CD14-positive monocyte (primary cell): Measurements from ENCODE around the gene E2F4. TPM values are rescaled to one million over a fixed set of nuclear protein-coding genes. Genes with fewer than 3 reads are reported as not detected.

Experiments used
- DNase-seq, 3 donors: peaks; one replicate each; pipeline ENCODE4 v3.0.0-alpha.2; 2011 to 2022
- H2AFZ ChIP-seq: 2 replicates; pipeline ENCODE4 v1.6.0; 2012; ENCODE audit warnings: mild to moderate bottlenecking, low read depth, low read length, inconsistent platforms; ENCODE audit not compliant: insufficient read depth, poor library complexity, severe bottlenecking
- H3K27ac ChIP-seq, 2 donors: 1 replicate in 1 of 2; 2 replicates in 1 of 2; pipeline ENCODE4 v1.5.1; 2012 to 2013; ENCODE audit warnings: low read length in 2 of 2, control low read depth in 1 of 2, inconsistent platforms in 1 of 2, low read depth in 1 of 2, mild to moderate bottlenecking in 1 of 2
- H3K27me3 ChIP-seq, 2 donors: one replicate each; pipeline versions ENCODE4 v1.6.0 to v1.6.1; 2011 to 2013; ENCODE audit warnings: low read length in 2 of 2; ENCODE audit not compliant: control insufficient read depth in 2 of 2, insufficient read depth in 2 of 2
- H3K36me3 ChIP-seq, 2 donors: replicated peaks in 1 of 2; 1 replicate in 1 of 2; 2 replicates in 1 of 2; pipeline versions ENCODE4 v1.5.1 to v1.6.1; 2012 to 2013; ENCODE audit warnings: low read length in 2 of 2, control low read depth in 1 of 2, inconsistent platforms in 1 of 2, mild to moderate bottlenecking in 1 of 2; ENCODE audit not compliant: insufficient read depth in 2 of 2, control insufficient read depth in 1 of 2
- H3K4me1 ChIP-seq, 2 donors: 1 replicate in 1 of 2; 2 replicates in 1 of 2; pipeline versions ENCODE4 v1.5.1 to v1.6.1; 2012 to 2013; ENCODE audit warnings: low read length in 2 of 2, control low read depth in 1 of 2, inconsistent platforms in 1 of 2, mild to moderate bottlenecking in 1 of 2, moderate library complexity in 1 of 2; ENCODE audit not compliant: insufficient read depth in 2 of 2, control insufficient read depth in 1 of 2
- H3K4me2 ChIP-seq: replicated peaks from 2 replicates; pipeline ENCODE3; 2012; ENCODE audit warnings: low read length, moderate library complexity, mild to moderate bottlenecking; ENCODE audit not compliant: poor library complexity, severe bottlenecking; ENCODE audit errors: extremely low read depth
- H3K4me3 ChIP-seq, 3 experiments: fragments of 200-600 bp in 1 of 3; sonication (generic) in 1 of 3; replicated peaks in 1 of 3; 1 replicate in 2 of 3; 2 replicates in 1 of 3; pipeline ENCODE4 v1.5.1; 2011 to 2013; ENCODE audit warnings: low read length in 3 of 3, mild to moderate bottlenecking in 3 of 3, control low read depth in 2 of 3, low read depth in 2 of 3, inconsistent platforms in 1 of 3, moderate library complexity in 1 of 3
- H3K79me2 ChIP-seq: 2 replicates; pipeline ENCODE4 v1.6.0; 2012; ENCODE audit warnings: mild to moderate bottlenecking, control low read depth, inconsistent platforms, low read length, moderate library complexity; ENCODE audit not compliant: insufficient read depth
- H3K9ac ChIP-seq: 2 replicates; pipeline ENCODE4 v1.6.0; 2017; ENCODE audit warnings: low read length, mild to moderate bottlenecking; ENCODE audit not compliant: insufficient read depth, poor library complexity, severe bottlenecking
- H3K9me3 ChIP-seq, 2 donors: replicated peaks in 1 of 2; 1 replicate in 1 of 2; 2 replicates in 1 of 2; pipeline versions ENCODE4 v1.5.1 to v1.6.1; 2012 to 2013; ENCODE audit warnings: low read length in 2 of 2, control low read depth in 1 of 2; ENCODE audit not compliant: control insufficient read depth in 1 of 2, insufficient read depth in 1 of 2
- H4K20me1 ChIP-seq: 2 replicates; pipeline ENCODE4 v1.6.0; 2012; ENCODE audit warnings: mild to moderate bottlenecking, low read length, control low read depth, moderate library complexity; ENCODE audit not compliant: insufficient read depth
- H3K27ac Mint-ChIP-seq, 7 donors: one replicate each; pipeline ENCODE4 v1.8.0; 2020; ENCODE audit warnings: mild to moderate bottlenecking in 7 of 7, mixed read lengths in 7 of 7, moderate library complexity in 6 of 7, inconsistent platforms in 2 of 7
- H3K27me3 Mint-ChIP-seq, 3 donors: one replicate each; pipeline ENCODE4 v1.8.0; 2021 to 2022; ENCODE audit warnings: low read depth in 3 of 3, mild to moderate bottlenecking in 3 of 3, mixed read lengths in 3 of 3, moderate library complexity in 3 of 3, inconsistent platforms in 1 of 3
- H3K36me3 Mint-ChIP-seq, 2 donors: one replicate each; pipeline ENCODE4 v1.8.0; 2020; ENCODE audit warnings: mixed read lengths in 2 of 2, inconsistent platforms in 1 of 2, mild to moderate bottlenecking in 1 of 2
- H3K4me1 Mint-ChIP-seq: one replicate; pipeline ENCODE4 v1.8.0; 2020; ENCODE audit warnings: mild to moderate bottlenecking, mixed read lengths
- H3K4me3 Mint-ChIP-seq, 2 donors: one replicate each; pipeline ENCODE4 v1.8.0; 2020; ENCODE audit warnings: mild to moderate bottlenecking in 2 of 2, mixed read lengths in 2 of 2, moderate library complexity in 1 of 2
- H3K9me3 Mint-ChIP-seq, 7 donors: one replicate each; pipeline ENCODE4 v1.8.0; 2020 to 2022; ENCODE audit warnings: mixed read lengths in 7 of 7, mild to moderate bottlenecking in 6 of 7, moderate library complexity in 6 of 7, inconsistent platforms in 2 of 7
- WGBS: methylation state at CpG from one replicate; pipeline ENCODE4 v1.1.5; 2013; ENCODE audit warnings: missing lambda C conversion rate; ENCODE audit not compliant: insufficient coverage; 5-methylcytosine and 5-hydroxymethylcytosine counted together
- intact Hi-C, 2 donors: fragments of 100-400 bp; cut with micrococcal nuclease; formaldehyde crosslinking; loops; one replicate each; pipeline versions ENCODE4 v1.15.0 to v1.15.1; 2023
- polyA plus RNA-seq, 3 donors: library from polyadenylated mRNA; depleted of rRNA in 1 of 3; unstranded in 2 of 3; stranded (reverse) in 1 of 3; fragments of 300-500 nt in 2 of 3; fragments of >200 nt in 1 of 3; fragmentation: Illumina TruSeq in 2 of 3; gene quantifications; 1 replicate in 2 of 3; 2 replicates in 1 of 3; pipeline ENCODE4 v1.2.3, GENCODE V29; 2012 to 2021
- TF ChIP-seq, protein P1 (sequence below): fragments of 200-600 bp; IDR thresholded peaks from one replicate; pipeline ENCODE4 v1.8.0; 2022; ENCODE audit warnings: antibody characterized with exemption, mild to moderate bottlenecking

The E2F4 gene
- polyA plus RNA-seq, 3 donors, result 53.1 to 191 (median 61.5) TPM

DNA sequence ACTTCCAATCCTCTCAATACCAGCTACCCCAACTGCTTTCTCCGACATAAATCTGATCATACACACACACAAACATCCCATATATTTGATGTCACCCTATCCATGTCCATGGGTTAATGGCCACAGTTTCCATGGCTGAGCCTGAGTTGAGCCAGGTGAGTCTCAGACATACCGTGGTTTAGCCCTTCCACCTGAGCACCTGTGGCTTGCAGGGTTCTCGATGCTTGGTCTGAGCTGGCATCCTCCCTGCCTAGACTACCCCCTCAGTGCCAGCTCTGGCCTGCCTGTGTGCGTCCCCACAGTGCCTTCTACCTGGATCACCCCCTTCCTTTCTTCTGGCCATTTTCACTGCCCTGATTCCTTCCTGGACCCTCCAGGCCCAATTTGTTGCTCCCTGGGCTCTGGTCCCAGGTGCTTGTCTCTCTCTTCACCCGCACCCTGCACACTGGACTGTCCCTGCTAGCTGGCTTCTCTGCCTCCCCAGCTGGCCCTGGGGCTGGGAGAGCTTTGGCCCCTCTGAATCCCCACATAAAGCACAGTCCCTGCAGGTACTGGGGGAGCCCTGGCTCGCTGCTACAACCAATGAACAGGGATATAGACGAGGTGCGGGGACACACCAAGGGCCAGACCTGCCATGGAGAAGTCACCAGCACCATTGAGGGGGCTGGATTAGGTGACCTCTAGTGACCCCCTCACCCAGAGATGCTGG, 14.3 kb downstream of the E2F4 start:
- Mint-ChIP-seq H3K4me1 (no peaks in the 10 kb centered on the region), H3K27ac (peak overlapping the region in 1 of 7 donors; percentile 42), H3K9me3 (peaks cover 0 to 2% (median 0%) of the 10 kb centered on the region in 7 donors), H3K4me3 (no peak overlapping the region), H3K27me3 (peaks cover 0 to 6% (median 3%) of the 10 kb centered on the region in 3 donors), H3K36me3 (peaks cover 30 to 53% of the 10 kb centered on the region in 2 donors)
- H3K27me3 ChIP-seq, result no peaks in the 10 kb centered on the region
- no peak overlapping the region for H3K9ac ChIP-seq
- H3K4me1 ChIP-seq, result no peaks in the 10 kb centered on the region
- no peak overlapping the region for H2AFZ ChIP-seq
- DNase-seq, result no peak
- H3K79me2 ChIP-seq, result no peaks in the 10 kb centered on the region
- peaks cover 3% of the 10 kb centered on the region for H4K20me1 ChIP-seq
- intact Hi-C loops, result no loop called here
- peaks cover 33 to 47% of the 10 kb centered on the region in 2 donors for H3K36me3 ChIP-seq
- H3K9me3 ChIP-seq, result no peaks in the 10 kb centered on the region
- no peak overlapping the region for H3K27ac ChIP-seq
- H3K4me3 ChIP-seq, result no peak overlapping the region
- no peak overlapping the region for H3K4me2 ChIP-seq
- TF ChIP-seq, protein P1, sequence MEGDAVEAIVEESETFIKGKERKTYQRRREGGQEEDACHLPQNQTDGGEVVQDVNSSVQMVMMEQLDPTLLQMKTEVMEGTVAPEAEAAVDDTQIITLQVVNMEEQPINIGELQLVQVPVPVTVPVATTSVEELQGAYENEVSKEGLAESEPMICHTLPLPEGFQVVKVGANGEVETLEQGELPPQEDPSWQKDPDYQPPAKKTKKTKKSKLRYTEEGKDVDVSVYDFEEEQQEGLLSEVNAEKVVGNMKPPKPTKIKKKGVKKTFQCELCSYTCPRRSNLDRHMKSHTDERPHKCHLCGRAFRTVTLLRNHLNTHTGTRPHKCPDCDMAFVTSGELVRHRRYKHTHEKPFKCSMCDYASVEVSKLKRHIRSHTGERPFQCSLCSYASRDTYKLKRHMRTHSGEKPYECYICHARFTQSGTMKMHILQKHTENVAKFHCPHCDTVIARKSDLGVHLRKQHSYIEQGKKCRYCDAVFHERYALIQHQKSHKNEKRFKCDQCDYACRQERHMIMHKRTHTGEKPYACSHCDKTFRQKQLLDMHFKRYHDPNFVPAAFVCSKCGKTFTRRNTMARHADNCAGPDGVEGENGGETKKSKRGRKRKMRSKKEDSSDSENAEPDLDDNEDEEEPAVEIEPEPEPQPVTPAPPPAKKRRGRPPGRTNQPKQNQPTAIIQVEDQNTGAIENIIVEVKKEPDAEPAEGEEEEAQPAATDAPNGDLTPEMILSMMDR, result no peak
- WGBS, result over 99% methylated on average over 8 of the region's 8 CpGs

DNA sequence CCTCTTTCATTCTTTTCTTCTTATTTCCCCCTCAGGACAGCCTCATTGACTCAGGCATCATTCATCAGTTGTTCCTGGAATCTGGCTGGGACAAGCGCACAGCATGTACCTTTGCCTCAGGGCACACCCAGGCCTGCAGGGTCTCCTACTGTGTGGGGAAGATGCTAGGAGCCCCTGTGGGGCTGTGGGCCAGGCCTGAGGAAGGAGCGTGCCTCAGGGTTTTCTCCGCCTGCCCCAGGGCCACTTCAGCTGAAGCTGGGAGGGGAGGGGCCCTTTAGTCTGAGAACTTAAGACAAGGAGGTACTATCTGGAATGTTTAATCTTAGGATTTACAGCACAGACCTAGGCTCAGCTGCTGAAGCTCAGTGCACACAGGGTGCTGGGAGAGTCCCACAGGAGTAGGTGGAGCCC, 14.9 kb downstream of the E2F4 start:
- no peaks in the 10 kb centered on the region for H3K9me3 ChIP-seq
- H3K4me3 ChIP-seq, result no peak overlapping the region
- no peak overlapping the region for H3K4me2 ChIP-seq
- TF ChIP-seq, protein P1, result no peak
- peaks cover 0 to 6% (median 5%) of the 10 kb centered on the region in 3 donors for H3K27me3 Mint-ChIP-seq
- H2AFZ ChIP-seq, result no peak overlapping the region
- H3K4me3 Mint-ChIP-seq, result no peak overlapping the region
- no peaks in the 10 kb centered on the region for H3K4me1 Mint-ChIP-seq
- peaks cover 0 to 2% (median 0%) of the 10 kb centered on the region in 7 donors for H3K9me3 Mint-ChIP-seq
- H3K36me3 ChIP-seq, result peaks cover 28 to 41% of the 10 kb centered on the region in 2 donors
- no peaks in the 10 kb centered on the region for H3K79me2 ChIP-seq
- H3K27ac ChIP-seq, result no peak overlapping the region
- H3K27me3 ChIP-seq, result no peaks in the 10 kb centered on the region
- intact Hi-C loops, result no loop called here
- peak overlapping the region in 1 of 7 donors; percentile 13 for H3K27ac Mint-ChIP-seq
- no peak for DNase-seq
- H3K4me1 ChIP-seq, result no peaks in the 10 kb centered on the region
- H4K20me1 ChIP-seq, result peaks cover 3% of the 10 kb centered on the region
- H3K36me3 Mint-ChIP-seq, result peaks cover 25 to 48% of the 10 kb centered on the region in 2 donors
- H3K9ac ChIP-seq, result no peak overlapping the region
- 88% methylated on average over 3 of the region's 3 CpGs for WGBS
